OCI-LY3 (cell line): ENCODE measurements around the gene KRT80.

Source experiments
- CTCF ChIP-seq: fragments of 200-600, 300-600 bp; sonication (generic); IDR thresholded peaks from 2 replicates; pipeline ENCODE4 v1.5.1; 2014; ENCODE audit warnings: antibody characterized with exemption, low read length, low read depth
- EZH2phosphoT487 ChIP-seq: fragments of 200-600 bp; shearing (Covaris generic); IDR thresholded peaks from 2 replicates; pipeline ENCODE4 v1.6.1; 2018; ENCODE audit warnings: antibody characterized with exemption, mixed run types, low read depth

GRCh38 chr12:52168019-52168717 lies 23.6 kb downstream of the KRT80 start:
- TF ChIP-seq CTCF (no peak), EZH2phosphoT487 (no peak)
